Brain microvascular endothelial cell (primary cell): ENCODE measurements around the gene CDK5RAP3.

Experiments
- DNase-seq: peaks from one replicate; pipeline ENCODE4 v3.0.0-alpha.2; 2020
- H3K27ac ChIP-seq: fragments of 250-450 bp; sonication (Bioruptor Pico); 2 replicates; pipeline ENCODE4 v1.5.1; 2020; ENCODE audit warnings: mild to moderate bottlenecking, moderate library complexity
- H3K27me3 ChIP-seq: fragments of 250-450 bp; sonication (Bioruptor Pico); replicated peaks from 2 replicates; pipeline ENCODE4 v1.5.1; 2020; ENCODE audit warnings: mild to moderate bottlenecking
- H3K36me3 ChIP-seq: fragments of 250-450 bp; sonication (Bioruptor Pico); replicated peaks from 2 replicates; pipeline ENCODE4 v1.5.1; 2020; ENCODE audit warnings: mild to moderate bottlenecking
- H3K4me3 ChIP-seq: 2 replicates; pipeline ENCODE4 v1.5.1; 2011; ENCODE audit warnings: low read depth, mild to moderate bottlenecking, control low read depth, low read length, moderate library complexity
- in situ Hi-C: cut with HindIII; loops from 2 replicates; pipeline ENCODE4 v1.10.0; 2017; ENCODE audit warnings: low sequenced_read_pairs, low pct_ligation_motif_present
- TF ChIP-seq, protein P1 (sequence below): IDR thresholded peaks from 2 replicates; pipeline ENCODE4 v1.5.1; 2011; ENCODE audit warnings: low read depth, mild to moderate bottlenecking, moderate library complexity, low read length, control low read depth, inconsistent platforms; ENCODE audit errors: missing control alignments

Gene CDK5RAP3

DNA sequence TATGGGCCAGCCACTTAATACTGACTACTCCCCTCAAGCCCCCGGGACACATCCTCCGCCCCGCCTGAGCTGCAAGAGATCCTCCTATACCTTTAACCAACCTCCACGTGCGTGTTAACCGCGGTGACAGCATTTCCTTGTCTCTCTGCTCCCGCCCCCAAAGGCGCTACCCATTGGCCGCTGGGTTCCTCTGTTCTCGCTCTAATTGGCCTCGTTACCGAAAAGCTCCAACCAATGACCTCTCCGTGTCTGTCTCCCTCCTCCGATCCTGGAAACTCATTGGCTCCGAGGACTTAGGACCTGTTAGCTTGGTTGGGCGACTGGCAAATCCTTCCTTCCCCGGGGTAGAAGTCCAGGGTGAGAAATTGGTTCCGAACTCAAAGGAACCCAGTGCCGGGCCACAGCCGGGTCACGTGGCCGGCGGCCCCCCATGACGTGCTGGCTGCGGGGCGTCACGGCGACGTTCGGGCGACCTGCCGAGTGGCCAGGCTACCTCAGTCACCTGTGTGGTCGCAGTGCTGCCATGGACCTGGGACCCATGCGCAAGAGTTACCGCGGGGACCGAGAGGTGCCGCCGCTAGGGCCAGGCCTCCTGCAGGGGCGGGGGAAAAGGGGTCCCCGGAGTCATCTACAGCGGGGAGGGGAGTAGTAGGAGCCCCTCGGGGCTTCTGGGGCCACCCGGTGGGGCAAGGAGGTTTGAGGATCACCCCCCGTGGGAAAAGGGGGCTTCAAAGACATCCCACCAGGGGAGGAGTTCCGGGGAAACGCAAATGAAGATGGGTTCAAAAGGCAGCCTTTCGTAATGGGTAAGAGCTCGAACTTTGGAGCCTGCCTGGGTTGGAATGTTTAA, 29.4 kb upstream of the CDK5RAP3 start, which contains the start of gene PNPO:
TSS of gene PNPO (plus strand) at position 326 of the 850 bp plus-strand sequence. CDS start at position 431, 105 bp downstream.
- peaks cover 12% of the 10 kb centered on the region for H3K36me3 ChIP-seq
- H3K27ac ChIP-seq = peak within 1 kb of the TSS; percentile 53
- in situ Hi-C loops = no loop called here
- TF ChIP-seq, protein P1, sequence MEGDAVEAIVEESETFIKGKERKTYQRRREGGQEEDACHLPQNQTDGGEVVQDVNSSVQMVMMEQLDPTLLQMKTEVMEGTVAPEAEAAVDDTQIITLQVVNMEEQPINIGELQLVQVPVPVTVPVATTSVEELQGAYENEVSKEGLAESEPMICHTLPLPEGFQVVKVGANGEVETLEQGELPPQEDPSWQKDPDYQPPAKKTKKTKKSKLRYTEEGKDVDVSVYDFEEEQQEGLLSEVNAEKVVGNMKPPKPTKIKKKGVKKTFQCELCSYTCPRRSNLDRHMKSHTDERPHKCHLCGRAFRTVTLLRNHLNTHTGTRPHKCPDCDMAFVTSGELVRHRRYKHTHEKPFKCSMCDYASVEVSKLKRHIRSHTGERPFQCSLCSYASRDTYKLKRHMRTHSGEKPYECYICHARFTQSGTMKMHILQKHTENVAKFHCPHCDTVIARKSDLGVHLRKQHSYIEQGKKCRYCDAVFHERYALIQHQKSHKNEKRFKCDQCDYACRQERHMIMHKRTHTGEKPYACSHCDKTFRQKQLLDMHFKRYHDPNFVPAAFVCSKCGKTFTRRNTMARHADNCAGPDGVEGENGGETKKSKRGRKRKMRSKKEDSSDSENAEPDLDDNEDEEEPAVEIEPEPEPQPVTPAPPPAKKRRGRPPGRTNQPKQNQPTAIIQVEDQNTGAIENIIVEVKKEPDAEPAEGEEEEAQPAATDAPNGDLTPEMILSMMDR = peak; percentile 13
- DNase-seq = peak; percentile 99
- peak within 1 kb of the TSS; percentile 87 for H3K4me3 ChIP-seq
- H3K27me3 ChIP-seq = no peaks in the 10 kb centered on the region

DNA sequence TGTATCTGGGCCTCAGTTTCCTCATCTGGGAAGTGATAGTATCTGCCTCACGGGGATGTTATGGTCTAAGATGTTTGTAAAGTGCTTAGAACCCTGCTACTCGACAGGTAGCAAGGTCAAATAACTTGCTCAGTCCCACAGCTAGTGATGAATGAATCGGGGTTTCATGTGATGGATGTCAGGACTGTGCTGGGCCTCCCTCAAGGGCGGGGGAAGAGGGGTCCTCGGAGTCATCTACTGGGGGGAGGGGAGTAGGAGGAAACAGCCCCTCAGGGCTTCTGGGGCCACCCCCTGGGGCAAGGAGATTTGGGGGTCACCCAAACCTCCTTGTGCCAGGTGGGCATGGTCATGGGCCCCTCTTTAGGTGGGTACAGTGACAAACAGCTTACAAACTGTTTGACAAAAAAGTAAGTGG, 28.8 kb upstream of the CDK5RAP3 start:
- no peak for DNase-seq
- Histone ChIP-seq H3K27me3 (no peaks in the 10 kb centered on the region), H3K36me3 (peaks cover 12% of the 10 kb centered on the region), H3K4me3 (peak overlapping the region; percentile 87), H3K27ac (peak overlapping the region; percentile 53)
- TF ChIP-seq, protein P1 = no peak
- in situ Hi-C loops = no loop called here

DNA sequence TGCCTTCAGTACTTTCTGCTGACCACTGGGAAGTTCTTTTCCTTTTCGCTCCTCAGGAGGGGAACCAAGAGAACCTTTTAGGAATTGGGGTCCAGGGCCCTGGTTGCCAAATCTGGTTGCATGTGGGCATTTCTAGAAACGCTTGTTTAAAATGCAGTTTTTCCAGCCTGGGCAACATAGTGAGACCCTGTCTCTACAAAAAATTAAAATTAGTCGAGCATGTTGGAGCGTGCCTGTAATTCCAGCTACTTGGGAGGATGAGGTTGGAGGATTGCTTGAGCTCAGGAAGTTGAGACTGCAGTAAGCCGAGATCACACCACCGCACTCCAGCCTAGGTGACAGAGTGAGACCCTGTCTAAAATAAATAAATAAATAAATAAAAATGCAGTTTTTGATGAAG, 28.3 kb upstream of the CDK5RAP3 start:
- TF ChIP-seq, protein P1 = no peak
- DNase-seq = no peak
- in situ Hi-C loops = no loop called here
- Histone ChIP-seq H3K4me3 (peak overlapping the region; percentile 87), H3K36me3 (peaks cover 12% of the 10 kb centered on the region), H3K27me3 (no peaks in the 10 kb centered on the region), H3K27ac (no peak overlapping the region)

DNA sequence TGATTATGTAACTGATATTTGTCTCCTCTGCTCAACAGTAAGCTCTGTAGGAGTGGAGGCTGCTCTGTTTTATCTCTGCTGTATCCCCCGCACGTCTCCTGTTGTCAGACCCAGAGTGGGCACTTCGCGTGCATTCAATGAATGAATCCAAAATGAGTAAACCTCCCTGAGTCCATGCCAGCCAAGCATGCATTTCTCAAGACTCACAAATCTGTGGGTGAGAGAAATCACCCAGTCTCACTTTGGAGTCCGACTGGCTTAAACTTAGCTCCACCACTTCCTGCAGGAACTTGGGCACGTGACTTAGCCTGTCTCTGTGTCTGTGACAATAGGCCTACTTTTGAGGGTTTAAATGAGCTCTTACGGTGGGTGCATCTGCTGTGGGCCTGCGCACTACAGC, 25.8 kb upstream of the CDK5RAP3 start:
- TF ChIP-seq, protein P1 = no peak
- Histone ChIP-seq H3K27me3 (no peaks in the 10 kb centered on the region), H3K36me3 (peaks cover 12% of the 10 kb centered on the region), H3K4me3 (no peak overlapping the region), H3K27ac (no peak overlapping the region)
- in situ Hi-C loops = no loop called here
- no peak for DNase-seq

DNA sequence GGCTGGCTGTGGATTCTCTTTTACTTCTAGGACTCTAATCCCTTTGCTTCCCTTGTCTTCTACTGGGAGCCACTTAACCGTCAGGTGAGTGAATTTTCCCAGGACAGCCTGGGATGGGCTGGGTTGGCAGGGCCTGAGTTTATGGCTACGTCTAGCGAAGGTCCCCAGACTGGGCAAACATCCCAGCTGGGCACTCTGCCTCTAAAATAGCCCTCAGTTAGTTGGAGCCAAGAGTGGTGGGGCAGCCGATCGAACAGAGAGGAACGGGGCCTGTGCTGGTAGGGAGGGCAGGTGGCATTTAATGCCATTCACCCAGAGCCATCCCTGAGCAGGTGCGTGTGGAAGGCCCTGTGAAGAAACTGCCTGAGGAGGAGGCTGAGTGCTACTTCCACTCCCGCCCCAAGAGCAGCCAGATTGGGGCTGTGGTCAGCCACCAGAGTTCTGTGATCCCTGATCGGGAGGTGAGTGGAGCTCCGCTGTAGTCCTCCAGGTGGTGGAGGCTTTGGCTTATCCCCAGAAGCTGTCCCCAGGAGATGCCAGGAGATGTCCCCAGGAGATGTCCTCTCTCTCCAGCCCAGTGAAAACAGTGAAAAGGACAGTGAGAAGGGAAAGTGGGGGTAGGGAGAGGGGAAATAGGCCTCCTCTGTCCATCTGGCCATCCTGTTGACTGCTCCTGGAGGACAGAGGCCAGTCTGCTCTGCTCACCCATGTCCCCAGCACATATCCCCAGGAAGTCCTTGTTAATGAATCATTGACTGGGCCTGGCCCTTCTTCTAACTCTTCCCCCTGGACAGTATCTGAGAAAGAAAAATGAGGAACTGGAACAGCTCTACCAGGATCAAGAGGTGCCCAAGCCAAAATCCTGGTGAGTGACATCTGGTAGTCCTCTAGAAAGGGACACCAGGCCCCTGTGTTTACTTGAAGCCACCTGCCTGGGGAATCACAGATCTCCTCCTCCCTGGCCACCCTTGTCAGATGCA, 25.1 kb upstream of the CDK5RAP3 start:
- no peak overlapping the region for H3K4me3 ChIP-seq
- H3K27me3 ChIP-seq = no peaks in the 10 kb centered on the region
- peaks cover 12% of the 10 kb centered on the region for H3K36me3 ChIP-seq
- TF ChIP-seq, protein P1 = no peak
- H3K27ac ChIP-seq = no peak overlapping the region
- no peak for DNase-seq
- in situ Hi-C loops = no loop called here
